ENCODE measurements around the gene RFNG.

The RFNG gene

DNA sequence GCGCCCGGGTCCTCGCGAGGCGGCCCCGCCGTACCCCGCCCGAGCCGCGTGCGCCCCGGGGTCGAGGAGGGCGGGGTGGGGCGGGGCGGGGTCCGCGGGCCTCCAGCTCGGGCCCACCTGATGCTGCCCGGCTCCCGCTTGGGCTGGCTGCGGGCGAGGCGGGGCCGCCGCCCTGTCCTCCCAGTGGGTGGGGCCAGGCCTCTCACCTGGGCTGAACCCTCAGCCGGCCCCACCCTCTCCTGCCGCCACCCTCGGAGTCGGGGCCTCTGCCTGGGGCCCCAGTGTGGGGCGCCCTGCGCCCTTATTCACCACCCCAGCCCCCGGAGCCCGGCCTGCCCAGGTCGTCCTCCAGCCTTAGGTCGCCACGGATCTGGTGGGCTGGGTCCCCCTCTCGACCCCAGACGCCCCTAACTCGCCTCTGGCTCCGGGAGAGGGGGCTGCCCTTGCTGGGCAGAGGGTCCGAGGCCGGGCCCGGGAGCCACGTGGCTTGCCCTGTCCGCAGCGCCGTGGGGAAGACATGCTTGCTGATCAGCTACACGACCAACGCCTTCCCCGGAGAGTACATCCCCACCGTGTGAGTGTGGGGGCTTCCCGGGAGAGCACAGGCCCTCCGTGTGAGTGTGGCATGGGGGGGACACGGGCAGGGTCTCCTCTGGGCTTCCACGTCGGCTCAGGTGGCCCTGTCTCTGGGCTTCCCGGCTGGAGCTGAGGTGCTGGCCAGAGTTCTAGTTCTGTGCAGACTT is 19.6 kb downstream of the RFNG start:
- H3K79me2 ChIP-seq (ENCODE audit: insufficient read depth, low read length), result peaks cover 10% of the 10 kb centered on the region
- no peaks in the 10 kb centered on the region for H3K9me3 ChIP-seq (ENCODE audit: insufficient read depth, low read length)
- peaks cover 4% of the 10 kb centered on the region; the same call in 1 of the 2 replicates for H4K20me1 ChIP-seq (ENCODE audit: low read depth, low read length)
- peak overlapping the region; percentile 31 for H3K4me3 ChIP-seq (ENCODE audit: insufficient read depth, low read length, poor library complexity, severe bottlenecking)
- no peak overlapping the region for H2AFZ ChIP-seq (ENCODE audit: low read depth, low read length, severe bottlenecking)
- peaks cover 9% of the 10 kb centered on the region; the same call in 1 of the 2 replicates for H3F3A ChIP-seq (ENCODE audit: insufficient read depth)
- peak overlapping the region; percentile 37 for H3K4me2 ChIP-seq (ENCODE audit: low read depth, low read length, poor library complexity, severe bottlenecking)
- no peaks in the 10 kb centered on the region for H3K9me2 ChIP-seq (replicated peaks; ENCODE audit: insufficient read depth, low read length)
- no peak overlapping the region for H3K27ac ChIP-seq (ENCODE audit: low read depth, low read length)
- TF ChIP-seq CTCF (IDR thresholded peaks at IDR 0.05; ENCODE audit: insufficient read depth, low read length, poor library complexity, severe bottlenecking), result no peak
- TF ChIP-seq EZH2phosphoT487 (conservative IDR thresholded peaks at IDR 0.05; ENCODE audit: low read length), result no peak
- no peaks in the 10 kb centered on the region for H3K36me3 ChIP-seq (ENCODE audit: low read length)
- H3K9ac ChIP-seq (ENCODE audit: low read length), result peak overlapping the region; percentile 35; the same call in 1 of the 2 replicates
- H3K27me3 ChIP-seq (ENCODE audit: low read length), result no peaks in the 10 kb centered on the region

DNA sequence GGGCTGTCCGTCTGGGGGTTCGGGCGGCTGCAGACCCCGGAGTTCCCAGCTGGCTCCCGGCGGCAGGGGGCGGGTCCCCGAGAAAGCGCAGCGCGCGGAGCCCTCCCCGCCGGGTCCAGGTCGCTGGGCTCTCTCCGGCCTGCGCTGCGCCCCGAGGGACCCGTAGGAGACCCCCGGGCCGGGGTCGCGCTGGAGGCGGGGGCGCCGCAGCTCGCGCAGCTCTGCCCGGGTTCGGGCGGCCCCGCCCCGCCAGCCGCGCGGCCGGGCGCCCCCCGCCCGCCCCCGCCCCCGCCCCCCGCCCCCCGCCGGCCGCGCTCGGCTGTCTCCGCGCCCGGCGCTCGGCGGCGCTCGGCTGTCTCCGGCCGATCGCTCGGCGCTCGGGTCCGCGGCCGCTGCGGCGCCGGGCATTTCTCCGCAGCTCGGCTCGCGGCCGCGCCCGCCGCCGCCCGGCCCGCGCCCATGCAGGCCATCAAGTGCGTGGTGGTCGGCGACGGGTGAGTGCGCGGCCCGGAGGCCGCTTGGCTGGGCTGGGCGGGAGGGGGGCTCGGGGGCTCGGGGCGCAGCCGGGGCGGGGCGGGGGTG is 20.2 kb downstream of the RFNG start, which contains the start of gene RAC3:
Gene RAC3 (plus strand): TSS at position 376 of the 582 bp plus-strand sequence. CDS start 84 bp downstream, at position 460.
- Histone ChIP-seq H3K9me3 (ENCODE audit: insufficient read depth, low read length) (no peaks in the 10 kb centered on the region), H3F3A (ENCODE audit: insufficient read depth) (peaks cover 9% of the 10 kb centered on the region; the same call in 1 of the 2 replicates), H4K20me1 (ENCODE audit: low read depth, low read length) (no peaks in the 10 kb centered on the region), H3K27ac (ENCODE audit: low read depth, low read length) (peak within 1 kb of the TSS; percentile 58), H2AFZ (ENCODE audit: low read depth, low read length, severe bottlenecking) (peak within 1 kb of the TSS; percentile 61), H3K4me3 (ENCODE audit: insufficient read depth, low read length, poor library complexity, severe bottlenecking) (peak within 1 kb of the TSS; percentile 53), H3K9me2 (replicated peaks; ENCODE audit: insufficient read depth, low read length) (no peaks in the 10 kb centered on the region), H3K9ac (ENCODE audit: low read length) (peak within 1 kb of the TSS; percentile 55), H3K79me2 (ENCODE audit: insufficient read depth, low read length) (peaks cover 4% of the 10 kb centered on the region), H3K36me3 (ENCODE audit: low read length) (no peaks in the 10 kb centered on the region), H3K4me2 (ENCODE audit: low read depth, low read length, poor library complexity, severe bottlenecking) (peak within 1 kb of the TSS; percentile 66), H3K27me3 (ENCODE audit: low read length) (no peaks in the 10 kb centered on the region)
- TF ChIP-seq EZH2phosphoT487 (conservative IDR thresholded peaks at IDR 0.05; ENCODE audit: low read length), result no peak
- no peak for TF ChIP-seq CTCF (IDR thresholded peaks at IDR 0.05; ENCODE audit: insufficient read depth, low read length, poor library complexity, severe bottlenecking)

- Histone ChIP-seq H3K27me3 (ENCODE audit: low read length) (no peaks in the 10 kb centered on the region), H4K20me1 (ENCODE audit: low read depth, low read length) (no peaks in the 10 kb centered on the region), H3K9ac (ENCODE audit: low read length) (peak overlapping the region; percentile 55), H3K79me2 (ENCODE audit: insufficient read depth, low read length) (no peaks in the 10 kb centered on the region), H3K9me3 (ENCODE audit: insufficient read depth, low read length) (no peaks in the 10 kb centered on the region), H2AFZ (ENCODE audit: low read depth, low read length, severe bottlenecking) (peak overlapping the region; percentile 61), H3F3A (ENCODE audit: insufficient read depth) (peaks cover 9% of the 10 kb centered on the region; the same call in 1 of the 2 replicates), H3K36me3 (ENCODE audit: low read length) (no peaks in the 10 kb centered on the region), H3K4me2 (ENCODE audit: low read depth, low read length, poor library complexity, severe bottlenecking) (peak overlapping the region; percentile 66), H3K27ac (ENCODE audit: low read depth, low read length) (peak overlapping the region; percentile 58), H3K9me2 (replicated peaks; ENCODE audit: insufficient read depth, low read length) (no peaks in the 10 kb centered on the region), H3K4me3 (ENCODE audit: insufficient read depth, low read length, poor library complexity, severe bottlenecking) (peak overlapping the region; percentile 53)
- no peak for TF ChIP-seq EZH2phosphoT487 (conservative IDR thresholded peaks at IDR 0.05; ENCODE audit: low read length)
- TF ChIP-seq CTCF (IDR thresholded peaks at IDR 0.05; ENCODE audit: insufficient read depth, low read length, poor library complexity, severe bottlenecking), result peak; percentile 40
Measured at GRCh38 chr17:82030470-82031302, 20.9 kb downstream of the RFNG start.

Measured in SU-DHL-6 (cell line).